GM23248 (cell line): Measurements from ENCODE around the gene CTNND2. TPM values are rescaled to one million over a fixed set of nuclear protein-coding genes. Genes with fewer than 3 reads are reported as not detected.
A peak's percentile ranks its signal among the peaks of the same experiment; 100 is the strongest.

Experiments used
- DNase-seq: peaks from one replicate; pipeline ENCODE4 v3.0.0-alpha.2; 2015
- H2AFZ ChIP-seq: fragments of 200-600 bp; sonication (generic); 2 replicates; pipeline ENCODE4 v1.6.1; 2016; ENCODE audit warnings: antibody characterized with exemption
- H3F3A ChIP-seq: fragments of 200-600 bp; sonication (generic); 2 replicates; pipeline ENCODE4 v1.6.1; 2016; ENCODE audit warnings: mild to moderate bottlenecking, antibody characterized with exemption, mixed run types; ENCODE audit not compliant: insufficient read depth
- H3K27ac ChIP-seq: fragments of 200-600 bp; sonication (generic); 2 replicates; pipeline ENCODE4 v1.5.1; 2016; ENCODE audit warnings: mild to moderate bottlenecking
- H3K27me3 ChIP-seq: fragments of 200-600 bp; sonication (generic); replicated peaks from 2 replicates; pipeline ENCODE4 v1.6.1; 2016; ENCODE audit warnings: mild to moderate bottlenecking; ENCODE audit not compliant: insufficient read depth
- H3K36me3 ChIP-seq: fragments of 200-600 bp; sonication (generic); 2 replicates; pipeline ENCODE4 v1.6.1; 2016; ENCODE audit warnings: low read depth, mild to moderate bottlenecking
- H3K4me1 ChIP-seq: fragments of 200-600 bp; sonication (generic); 2 replicates; pipeline ENCODE4 v1.6.1; 2016; ENCODE audit warnings: mild to moderate bottlenecking; ENCODE audit not compliant: insufficient read depth
- H3K4me2 ChIP-seq: fragments of 200-600 bp; sonication (generic); one replicate; pipeline ENCODE4 v1.6.1; 2016; ENCODE audit warnings: mild to moderate bottlenecking; ENCODE audit not compliant: unreplicated experiment
- H3K4me3 ChIP-seq: fragments of 200-600 bp; sonication (generic); 2 replicates; pipeline ENCODE4 v1.5.1; 2016; ENCODE audit warnings: mild to moderate bottlenecking
- H3K79me2 ChIP-seq: fragments of 200-600 bp; sonication (generic); 2 replicates; pipeline ENCODE4 v1.6.1; 2016; ENCODE audit warnings: mild to moderate bottlenecking; ENCODE audit not compliant: insufficient read depth
- H3K9ac ChIP-seq: fragments of 200-600 bp; sonication (generic); 2 replicates; pipeline ENCODE4 v1.6.1; 2016; ENCODE audit warnings: mild to moderate bottlenecking
- H3K9me2 ChIP-seq: fragments of 200-600 bp; sonication (generic); 2 replicates; pipeline ENCODE4 v1.6.1; 2016; ENCODE audit warnings: mixed run types, mild to moderate bottlenecking, moderate library complexity; ENCODE audit not compliant: insufficient read depth
- H3K9me3 ChIP-seq: fragments of 200-600 bp; sonication (generic); one replicate; pipeline ENCODE4 v1.6.1; 2017; ENCODE audit warnings: low read depth
- H4K20me1 ChIP-seq: fragments of 200-600 bp; sonication (generic); 2 replicates; pipeline ENCODE4 v1.6.0; 2016; ENCODE audit not compliant: insufficient read depth
- EZH2 ChIP-seq: fragments of 200-600 bp; sonication (generic); IDR thresholded peaks from 2 replicates; pipeline ENCODE4 v1.6.1; 2018; ENCODE audit warnings: antibody characterized with exemption, mild to moderate bottlenecking; ENCODE audit not compliant: insufficient read depth, poor library complexity, severe bottlenecking
- EZH2phosphoT487 ChIP-seq: fragments of 200-600 bp; sonication (generic); IDR thresholded peaks from 2 replicates; pipeline ENCODE4 v1.6.1; 2018; ENCODE audit warnings: antibody characterized with exemption, moderate library complexity, mild to moderate bottlenecking, low read depth; ENCODE audit not compliant: insufficient read depth
- WGBS, 2 experiments: methylation state at CpG; one replicate each; pipeline ENCODE4 v1.1.6; 2015 to 2017; ENCODE audit warnings: low lambda C conversion rate in 2 of 2, low coverage in 1 of 2; ENCODE audit errors: missing lambda C conversion rate in 2 of 2; 5-methylcytosine and 5-hydroxymethylcytosine counted together
- in situ Hi-C: fragments of 300-500 bp; cut with MboI; formaldehyde crosslinking; loops from 2 replicates; pipeline ENCODE4 v1.15.0; 2020
- polyA plus RNA-seq: library from polyadenylated mRNA; unstranded; fragments of >200 nt; fragmentation: Nextera tagmentation; extraction: Ambion mirVana; gene quantifications from 2 replicates; pipeline ENCODE4 v1.2.1, GENCODE V29; 2016
- total RNA-seq: library from RNA; depleted of rRNA; stranded (reverse); fragments of >200 nt; shearing (Covaris generic); gene quantifications from 2 replicates; pipeline ENCODE4 v1.2.3, GENCODE V29; 2014

CTNND2 gene
- total and polyA plus RNA-seq, 2 experiments from 2014 or later: not detected

GRCh38 chr5:11222169-11222568 lies 682.1 kb downstream of the CTNND2 start:
- H4K20me1 ChIP-seq: no peaks in the 10 kb centered on the region
- H3K79me2 ChIP-seq: no peaks in the 10 kb centered on the region
- no peak overlapping the region for H3K4me2 ChIP-seq
- H3K4me3 ChIP-seq: no peak overlapping the region
- DNase-seq: no peak
- H3K27ac ChIP-seq: no peak overlapping the region
- WGBS, 2 experiments: 5 to 7% methylated on average over 5 of the region's 5 CpGs
- in situ Hi-C loops: no loop called here
- H3K9ac ChIP-seq: no peak overlapping the region
- H2AFZ ChIP-seq: no peak overlapping the region
- no peaks in the 10 kb centered on the region for H3K9me2 ChIP-seq
- no peaks in the 10 kb centered on the region for H3K36me3 ChIP-seq
- no peaks in the 10 kb centered on the region for H3F3A ChIP-seq
- TF ChIP-seq EZH2phosphoT487 (no peak), EZH2 (no peak)
- H3K9me3 ChIP-seq: no peaks in the 10 kb centered on the region
- no peaks in the 10 kb centered on the region for H3K4me1 ChIP-seq
- no peaks in the 10 kb centered on the region for H3K27me3 ChIP-seq

- H3K4me1 ChIP-seq: no peaks in the 10 kb centered on the region
- in situ Hi-C loops: no loop called here
- H3F3A ChIP-seq: no peaks in the 10 kb centered on the region
- H3K27ac ChIP-seq: no peak overlapping the region
- no peaks in the 10 kb centered on the region for H3K9me2 ChIP-seq
- H3K9me3 ChIP-seq: no peaks in the 10 kb centered on the region
- no peak overlapping the region for H2AFZ ChIP-seq
- WGBS, 2 experiments: 5 to 8% methylated on average over 7 of the region's 7 CpGs
- DNase-seq: peak; percentile 1
- no peaks in the 10 kb centered on the region for H3K79me2 ChIP-seq
- H3K36me3 ChIP-seq: no peaks in the 10 kb centered on the region
- no peak overlapping the region for H3K9ac ChIP-seq
- no peaks in the 10 kb centered on the region for H3K27me3 ChIP-seq
- no peak overlapping the region for H3K4me3 ChIP-seq
- H4K20me1 ChIP-seq: no peaks in the 10 kb centered on the region
- no peak overlapping the region for H3K4me2 ChIP-seq
- TF ChIP-seq EZH2phosphoT487 (no peak), EZH2 (no peak)
These were observed 689.2 kb downstream of the CTNND2 start for GRCh38 chr5:11214864-11215644.

GRCh38 chr5:11212706-11213105 lies 691.5 kb downstream of the CTNND2 start:
- no peak overlapping the region for H3K9ac ChIP-seq
- H3K4me3 ChIP-seq: no peak overlapping the region
- no peaks in the 10 kb centered on the region for H3K27me3 ChIP-seq
- H3K36me3 ChIP-seq: no peaks in the 10 kb centered on the region
- no peak overlapping the region for H3K4me2 ChIP-seq
- H3K9me2 ChIP-seq: no peaks in the 10 kb centered on the region
- H2AFZ ChIP-seq: no peak overlapping the region
- no peak overlapping the region for H3K27ac ChIP-seq
- H3F3A ChIP-seq: no peaks in the 10 kb centered on the region
- no peaks in the 10 kb centered on the region for H4K20me1 ChIP-seq
- DNase-seq: no peak
- whole genome bisulfite sequencing, 2 experiments: 28 to 33% methylated on average over 3 of the region's 3 CpGs
- no peaks in the 10 kb centered on the region for H3K9me3 ChIP-seq
- no peaks in the 10 kb centered on the region for H3K79me2 ChIP-seq
- in situ Hi-C loops: no loop called here
- H3K4me1 ChIP-seq: no peaks in the 10 kb centered on the region
- no peak for TF ChIP-seq EZH2phosphoT487
- no peak for TF ChIP-seq EZH2

DNA sequence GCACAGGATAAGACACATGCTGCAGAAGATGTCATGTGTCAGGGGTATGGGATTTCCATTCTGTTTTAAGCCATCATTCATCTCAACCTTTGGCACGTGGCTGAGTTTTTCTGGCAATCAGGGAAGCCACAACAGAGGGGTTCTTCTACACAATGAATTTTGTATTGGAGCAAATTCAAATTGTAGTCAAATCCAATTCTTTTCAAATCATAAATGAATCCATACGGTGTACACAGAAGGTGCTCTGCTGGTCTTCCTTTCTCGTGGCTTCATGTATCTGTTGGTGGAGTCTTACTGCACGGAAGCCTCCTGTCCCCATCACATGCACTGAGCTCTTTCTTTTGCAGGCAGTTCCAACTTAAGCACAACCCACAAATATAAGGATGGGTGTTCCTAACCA lies 706.5 kb downstream of the CTNND2 start:
- DNase-seq: no peak
- no peaks in the 10 kb centered on the region for H4K20me1 ChIP-seq
- no peaks in the 10 kb centered on the region for H3K27me3 ChIP-seq
- H3K9ac ChIP-seq: no peak overlapping the region
- H3K79me2 ChIP-seq: no peaks in the 10 kb centered on the region
- 3 to 4% methylated on average over 4 of the region's 4 CpGs for WGBS, 2 experiments
- no peaks in the 10 kb centered on the region for H3K9me3 ChIP-seq
- no peak overlapping the region for H2AFZ ChIP-seq
- no peak overlapping the region for H3K4me3 ChIP-seq
- H3K27ac ChIP-seq: no peak overlapping the region
- no peaks in the 10 kb centered on the region for H3K4me1 ChIP-seq
- no peaks in the 10 kb centered on the region for H3K9me2 ChIP-seq
- TF ChIP-seq EZH2 (no peak), EZH2phosphoT487 (no peak)
- H3K4me2 ChIP-seq: no peak overlapping the region
- H3K36me3 ChIP-seq: no peaks in the 10 kb centered on the region
- no peaks in the 10 kb centered on the region for H3F3A ChIP-seq
- in situ Hi-C loops: loop anchor here (25.0 kb wide), 1 partner anchor 510 kb away; no protein-coding TSS in a partner anchor
